Common myeloid progenitor, CD34-positive (primary cell): ENCODE data around the gene CACNA2D2.

Experiments
- CTCF ChIA-PET: fragments of 350-600 bp; sonication (Branson Sonifier 250); formaldehyde crosslinking; loops from one replicate; lab custom pipeline; 2021; ENCODE audit warnings: antibody characterized with exemption; lab: Charles Lee
- POLR2A ChIA-PET: fragments of 350-600 bp; sonication (Branson Sonifier 250); formaldehyde crosslinking; loops from one replicate; lab custom pipeline; 2021; ENCODE audit warnings: antibody characterized with exemption; lab: Charles Lee
- DNase-seq, 3 donors: peaks; one replicate each; pipeline versions ENCODE4 v3.0.0 to v3.0.0-alpha.2; 2013
- H3K27ac ChIP-seq, 2 experiments: 1 replicate in 1 of 2; 2 replicates in 1 of 2; pipeline ENCODE4 v1.7.0; 2013; ENCODE audit warnings: inconsistent platforms in 2 of 2, low read length in 2 of 2, mild to moderate bottlenecking in 2 of 2, low read depth in 1 of 2, moderate library complexity in 1 of 2; ENCODE audit not compliant: severe bottlenecking in 2 of 2, insufficient read depth in 1 of 2, poor library complexity in 1 of 2
- H3K27me3 ChIP-seq, 5 experiments: replicated peaks in 2 of 5; 1 replicate in 3 of 5; 2 replicates in 2 of 5; pipeline versions ENCODE4 v1.6.1 to v1.7.0; 2013; ENCODE audit warnings: low read length in 4 of 5, mild to moderate bottlenecking in 2 of 5, moderate library complexity in 2 of 5, inconsistent platforms in 1 of 5; ENCODE audit not compliant: insufficient read depth in 5 of 5, control insufficient read depth in 4 of 5
- H3K36me3 ChIP-seq, 4 experiments: 1 replicate in 2 of 4; 2 replicates in 2 of 4; pipeline versions ENCODE4 v1.6.1 to v1.7.0; 2013; ENCODE audit warnings: low read length in 3 of 4, control low read depth in 1 of 4, mild to moderate bottlenecking in 1 of 4; ENCODE audit not compliant: control insufficient read depth in 4 of 4, insufficient read depth in 4 of 4
- H3K4me1 ChIP-seq, 4 experiments: 1 replicate in 3 of 4; 2 replicates in 1 of 4; pipeline versions ENCODE4 v1.6.1 to v1.7.1; 2013; ENCODE audit warnings: low read length in 3 of 4, mild to moderate bottlenecking in 3 of 4, control low read depth in 1 of 4, inconsistent platforms in 1 of 4, moderate library complexity in 1 of 4; ENCODE audit not compliant: control insufficient read depth in 4 of 4, insufficient read depth in 4 of 4; ENCODE audit errors: control extremely low read depth in 1 of 4
- H3K4me3 ChIP-seq, 7 experiments: 1 replicate in 4 of 7; 2 replicates in 3 of 7; pipeline versions ENCODE4 v1.5.1 to v1.7.0; 2013; ENCODE audit warnings: mild to moderate bottlenecking in 7 of 7, low read length in 6 of 7, moderate library complexity in 6 of 7, inconsistent platforms in 2 of 7, low read depth in 2 of 7, control low read depth in 1 of 7; ENCODE audit not compliant: insufficient read depth in 4 of 7, control insufficient read depth in 1 of 7; ENCODE audit errors: extremely low read depth in 1 of 7
- H3K9me3 ChIP-seq, 5 experiments: 1 replicate in 4 of 5; 2 replicates in 1 of 5; pipeline versions ENCODE4 v1.6.1 to v1.7.1; 2013; ENCODE audit warnings: low read length in 4 of 5, mild to moderate bottlenecking in 2 of 5, inconsistent platforms in 1 of 5, low read depth in 1 of 5, moderate library complexity in 1 of 5; ENCODE audit not compliant: control insufficient read depth in 4 of 5, insufficient read depth in 2 of 5; ENCODE audit errors: control extremely low read depth in 1 of 5
- WGBS: methylation state at CpG from one replicate; pipeline ENCODE4 v1.1.5; 2013; ENCODE audit not compliant: insufficient coverage; 5-methylcytosine and 5-hydroxymethylcytosine counted together

CACNA2D2 gene

DNA sequence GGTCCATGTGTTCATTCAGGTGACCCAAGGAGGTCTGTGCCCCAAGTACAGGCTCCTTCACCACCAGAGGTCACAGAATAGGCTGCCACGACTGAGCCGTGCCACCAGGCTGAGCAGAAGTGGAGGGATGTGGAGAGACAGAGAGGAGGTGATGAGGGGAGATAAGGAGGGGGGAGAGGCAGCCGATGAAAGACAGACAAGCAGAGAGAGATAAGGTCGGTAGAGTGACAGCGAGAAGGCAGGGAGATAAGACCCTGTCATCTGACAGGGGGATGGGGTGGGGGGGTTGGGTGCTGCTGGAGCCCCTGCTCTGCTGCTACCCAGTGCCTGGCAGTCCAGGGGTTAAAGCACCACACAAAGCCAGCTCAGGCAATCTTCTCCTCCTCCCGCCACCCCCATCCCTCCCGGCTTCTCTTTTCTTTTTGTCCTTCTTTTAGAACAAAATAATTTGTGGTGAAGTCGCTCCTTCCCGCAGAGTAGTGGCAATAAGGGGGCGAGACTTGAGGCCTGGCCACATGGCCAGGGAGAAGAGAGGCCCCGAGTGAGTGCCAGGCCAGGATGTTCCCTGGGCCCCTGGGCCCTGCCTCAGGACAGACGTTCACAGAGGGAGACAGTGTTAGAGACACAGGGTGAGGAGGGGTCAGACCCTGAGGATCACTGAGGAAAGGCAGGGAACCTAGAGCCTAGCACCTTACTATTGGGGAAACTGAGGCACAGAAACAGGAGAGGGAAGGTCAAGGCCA is 67.9 kb downstream of the CACNA2D2 start:
- ChIA-PET CTCF (interaction anchor here (0.7 to 17.9 kb wide), 12 partner anchors 9 to 179 kb away, joined by 3 to 257 read pairs (median 3); partner anchors contain the start of gene CACNA2D2), POLR2A (no interaction called here)
- no peak overlapping the region for H3K4me3 ChIP-seq
- H3K4me1 ChIP-seq = no peaks in the 10 kb centered on the region
- H3K36me3 ChIP-seq = no peaks in the 10 kb centered on the region
- peak in 1 of 3 donors; percentile 10 for DNase-seq
- H3K27ac ChIP-seq = no peak overlapping the region
- no peaks in the 10 kb centered on the region for H3K27me3 ChIP-seq
- WGBS = 10% methylated on average over 4 of the region's 12 CpGs
- no peaks in the 10 kb centered on the region for H3K9me3 ChIP-seq

DNA sequence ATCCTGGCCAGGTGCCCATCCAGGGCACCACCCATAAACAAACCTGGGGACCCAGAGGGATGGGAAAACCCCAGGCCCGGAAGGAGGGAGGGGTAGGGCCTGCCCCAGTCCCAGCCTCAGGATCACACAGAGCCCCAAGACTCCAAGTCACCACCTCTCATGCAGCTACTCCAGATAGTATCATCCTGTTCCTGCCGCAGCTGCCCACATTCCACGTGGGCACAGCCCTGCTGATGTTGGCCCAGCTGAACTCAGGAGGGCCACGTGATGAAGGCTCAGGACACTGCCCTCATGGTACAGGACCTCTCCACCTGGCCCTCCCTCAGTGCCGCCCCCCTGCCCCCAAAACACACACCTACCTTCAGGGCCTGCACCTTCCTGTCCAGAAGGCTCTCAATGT is 69.5 kb downstream of the CACNA2D2 start:
- no peaks in the 10 kb centered on the region for H3K36me3 ChIP-seq
- no peak overlapping the region for H3K4me3 ChIP-seq
- no peaks in the 10 kb centered on the region for H3K4me1 ChIP-seq
- POLR2A ChIA-PET = no interaction called here
- DNase-seq = no peak
- 79% methylated on average over 2 of the region's 5 CpGs for WGBS
- H3K9me3 ChIP-seq = no peaks in the 10 kb centered on the region
- no peaks in the 10 kb centered on the region for H3K27me3 ChIP-seq
- CTCF ChIA-PET = interaction anchor here (1.0 to 17.9 kb wide), 6 partner anchors 77 to 181 kb away, joined by 3 to 257 read pairs (median 5); partner anchors contain the start of gene CISH
- no peak overlapping the region for H3K27ac ChIP-seq

DNA sequence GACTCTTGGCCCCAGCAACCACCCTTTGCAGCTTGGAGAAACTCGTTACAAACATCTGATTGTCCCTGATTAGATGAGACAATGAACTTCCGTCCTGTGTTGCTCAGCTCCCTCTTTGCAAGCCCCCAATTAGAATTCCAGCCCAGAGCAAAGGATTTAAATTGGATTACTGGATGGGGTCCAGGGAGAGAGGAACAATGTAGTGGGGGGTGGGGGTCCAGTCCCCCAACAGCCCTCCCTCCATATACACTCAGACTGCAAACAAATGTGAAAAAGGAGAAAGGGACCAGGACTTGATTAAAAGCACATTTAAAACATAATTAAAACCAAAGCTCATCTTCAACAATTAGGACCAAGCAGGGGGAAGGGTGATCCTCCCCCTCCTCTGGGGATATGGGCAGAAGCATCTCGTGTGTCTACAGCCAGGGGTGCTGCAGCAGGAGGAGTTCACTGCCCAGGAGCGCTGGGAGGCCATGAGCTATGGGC is 72.4 kb downstream of the CACNA2D2 start:
- Histone ChIP-seq H3K27ac (no peak overlapping the region), H3K4me1 (peaks cover 0 to 7% (median 1%) of the 10 kb centered on the region in 4 experiments), H3K36me3 (no peaks in the 10 kb centered on the region), H3K4me3 (no peak overlapping the region), H3K9me3 (no peaks in the 10 kb centered on the region), H3K27me3 (no peaks in the 10 kb centered on the region)
- DNase-seq = no peak
- ChIA-PET CTCF (interaction anchor here (1.0 to 17.9 kb wide), 2 partner anchors 9 to 114 kb away, joined by 3 to 257 read pairs; no protein-coding TSS in a partner anchor), POLR2A (interaction anchor here (0.6 kb wide), 1 partner anchor 92 kb away, joined by 3 read pairs; no protein-coding TSS in a partner anchor)
- 93% methylated on average over 2 of the region's 4 CpGs for WGBS

DNA sequence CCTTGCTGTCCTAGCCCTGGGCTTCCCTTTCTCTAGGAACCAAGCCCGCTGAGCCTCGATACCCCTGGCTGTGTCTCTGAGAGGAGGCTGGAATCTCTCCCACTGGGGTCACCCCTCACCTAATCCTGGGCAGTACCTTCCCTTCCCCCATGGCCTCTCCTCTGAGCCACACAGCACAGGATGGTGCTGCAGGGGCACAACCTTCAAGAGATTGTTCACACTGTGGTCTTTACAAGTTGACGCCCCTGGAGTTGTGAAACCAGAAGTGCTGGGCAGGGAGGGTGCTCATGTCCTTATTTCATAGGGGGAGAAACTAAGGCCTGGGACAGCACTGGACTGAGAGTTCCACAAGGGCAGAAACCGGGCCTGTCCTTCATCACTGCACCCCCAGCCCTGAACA is 73.2 kb downstream of the CACNA2D2 start:
- 96% methylated on average over 3 of the region's 4 CpGs for WGBS
- Histone ChIP-seq H3K36me3 (no peaks in the 10 kb centered on the region), H3K4me1 (peaks cover 0 to 7% (median 1%) of the 10 kb centered on the region in 4 experiments), H3K27me3 (no peaks in the 10 kb centered on the region), H3K4me3 (no peak overlapping the region), H3K27ac (no peak overlapping the region), H3K9me3 (no peaks in the 10 kb centered on the region)
- CTCF ChIA-PET = interaction anchor here (1.0 to 17.9 kb wide), 2 partner anchors 9 to 114 kb away, joined by 3 to 257 read pairs; no protein-coding TSS in a partner anchor
- POLR2A ChIA-PET = no interaction called here
- no peak for DNase-seq

DNA sequence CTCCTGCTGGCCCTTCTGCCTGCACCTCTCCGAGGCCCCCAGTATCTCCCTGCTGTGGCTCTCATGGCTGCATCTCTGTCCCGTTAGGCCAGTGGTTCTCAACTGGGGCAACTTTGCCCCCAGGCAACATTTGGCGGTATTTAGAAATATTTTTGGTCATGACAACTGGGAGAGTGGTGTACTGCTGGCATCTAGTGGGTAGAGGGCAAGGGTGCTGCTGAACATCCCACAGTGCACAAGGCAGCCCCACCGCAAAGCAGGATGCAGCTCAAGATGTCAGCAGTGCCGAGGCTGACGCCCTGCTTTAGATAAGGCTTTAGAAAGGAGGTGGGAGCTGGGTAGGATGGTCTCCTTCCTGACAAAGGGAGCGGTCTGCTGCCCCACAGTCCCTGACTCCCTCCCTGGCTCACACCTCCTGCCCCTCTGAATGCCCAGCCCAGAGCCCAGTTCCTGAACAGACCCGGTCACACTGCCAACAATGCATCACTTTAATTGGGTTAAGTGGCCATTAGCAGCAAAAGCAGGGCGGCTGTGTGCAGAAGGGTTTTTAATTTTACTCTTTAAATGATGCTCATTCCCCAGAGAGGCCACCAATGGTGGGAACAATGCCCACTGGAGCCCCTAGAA is 75.3 kb downstream of the CACNA2D2 start:
- WGBS = 85% methylated on average over 7 of the region's 9 CpGs
- no peak overlapping the region for H3K4me3 ChIP-seq
- peaks cover 0 to 7% (median 1%) of the 10 kb centered on the region in 4 experiments for H3K4me1 ChIP-seq
- no peaks in the 10 kb centered on the region for H3K9me3 ChIP-seq
- no peak overlapping the region for H3K27ac ChIP-seq
- CTCF ChIA-PET = interaction anchor here (1.0 to 17.9 kb wide), 4 partner anchors 45 to 117 kb away, joined by 3 to 257 read pairs (median 8); partner anchors contain the start of gene RASSF1
- H3K27me3 ChIP-seq = no peaks in the 10 kb centered on the region
- DNase-seq = peak; percentile 34 to 75 (median 69)
- H3K36me3 ChIP-seq = no peaks in the 10 kb centered on the region
- POLR2A ChIA-PET = no interaction called here

DNA sequence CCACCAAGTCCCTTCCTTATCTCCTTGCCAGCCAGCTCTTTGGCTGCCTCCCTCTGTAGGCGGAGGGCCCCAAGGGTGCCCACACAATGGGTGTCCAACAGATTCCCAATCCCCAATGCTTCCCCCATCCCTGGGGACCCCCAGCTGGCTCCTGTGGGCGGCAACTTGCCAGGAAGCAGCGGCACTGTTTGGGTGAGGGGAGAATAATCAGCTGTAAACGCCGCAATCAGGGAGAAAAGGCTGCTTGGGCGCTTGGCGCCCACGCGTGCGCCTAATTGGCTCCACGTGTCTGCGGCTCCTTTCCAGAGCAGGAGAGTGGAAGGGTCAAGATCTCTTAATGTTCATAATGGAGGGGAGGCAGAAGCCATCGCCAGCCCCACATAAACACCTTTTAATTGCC is 76.2 kb downstream of the CACNA2D2 start:
- H3K36me3 ChIP-seq = no peaks in the 10 kb centered on the region
- no peaks in the 10 kb centered on the region for H3K27me3 ChIP-seq
- CTCF ChIA-PET = interaction anchor here (0.9 to 17.9 kb wide), 5 partner anchors 9 to 117 kb away, joined by 3 to 257 read pairs (median 3); no protein-coding TSS in a partner anchor
- H3K4me3 ChIP-seq = no peak overlapping the region
- 92% methylated on average over 9 of the region's 13 CpGs for WGBS
- H3K27ac ChIP-seq = no peak overlapping the region
- DNase-seq = no peak
- peaks cover 0 to 7% (median 1%) of the 10 kb centered on the region in 4 experiments for H3K4me1 ChIP-seq
- no peaks in the 10 kb centered on the region for H3K9me3 ChIP-seq
- POLR2A ChIA-PET = interaction anchor here (0.6 kb wide), 1 partner anchor 98 kb away, joined by 3 read pairs; no protein-coding TSS in a partner anchor
